ENCODE data around the gene PYGL. TPM values are rescaled to one million over a fixed set of nuclear protein-coding genes. Genes with fewer than 3 reads are reported as not detected.

Gene PYGL
- total and polyA plus RNA-seq, 2 experiments from 2014 or later: 57.6 to 93.8 TPM

DNA sequence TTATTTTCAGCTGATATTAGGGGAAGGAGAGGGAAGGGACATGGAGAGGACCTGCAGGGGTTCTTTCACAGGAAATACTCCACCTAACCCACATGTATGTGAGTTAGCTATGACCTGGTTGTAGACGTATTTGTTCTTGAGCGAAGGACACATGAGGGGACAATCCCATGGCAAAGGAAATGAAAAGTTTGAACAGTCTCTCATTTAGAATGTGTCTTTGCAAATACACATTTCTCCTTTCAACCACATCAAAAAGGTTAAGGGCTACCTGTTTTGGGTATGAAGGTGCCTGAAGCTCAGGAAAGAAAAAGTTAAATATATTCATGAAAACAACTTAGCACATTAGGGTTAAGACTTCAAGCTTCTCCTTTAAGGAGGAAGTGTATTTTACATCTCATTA, 7.4 kb downstream of the PYGL start (continued):
- TF ChIP-seq EZH2phosphoT487 (IDR thresholded peaks at IDR 0.05; ENCODE audit: unreplicated experiment) (no peak), ZNF331 (CRISPR knock-in tag; IDR thresholded peaks at IDR 0.05; ENCODE audit: low read depth) (no peak), JUNB (IDR thresholded peaks at IDR 0.05; ENCODE audit: unreplicated experiment) (no peak)

DNA sequence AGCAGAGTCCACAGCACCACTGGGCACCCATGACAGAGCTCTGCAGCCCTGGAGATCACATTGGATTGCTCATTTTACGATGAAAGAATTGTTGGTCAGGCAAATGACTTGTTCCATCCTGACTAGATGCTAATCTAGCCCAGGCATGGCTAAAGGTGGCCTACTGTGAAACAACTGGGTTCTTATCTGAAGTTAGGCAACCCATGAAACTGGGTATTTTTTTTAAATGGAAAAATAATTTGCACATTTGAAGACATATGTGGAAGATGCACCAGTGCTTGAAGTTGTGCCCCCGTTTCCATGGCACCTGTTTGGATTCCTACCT, 8.3 kb downstream of the PYGL start:
- peaks cover 12% of the 10 kb centered on the region for H3K36me3 Mint-ChIP-seq (ENCODE audit: low read depth)
- no peak for ATAC-seq

More for the DNA sequence above, 8.3 kb downstream of the PYGL start:
- Histone ChIP-seq H3K9me2 (ENCODE audit: insufficient read depth) (no peaks in the 10 kb centered on the region), H3K36me3 (ENCODE audit: insufficient read depth) (peaks cover 21% of the 10 kb centered on the region), H3K4me2 (no peak overlapping the region), H3K27ac (ENCODE audit: low read depth) (no peak overlapping the region), H2AFZ (no peak overlapping the region), H3K79me2 (replicated peaks; ENCODE audit: insufficient read depth) (peaks cover 4% of the 10 kb centered on the region; the same call in 1 of the 2 replicates), H3F3A (replicated peaks; ENCODE audit: low read depth) (no peaks in the 10 kb centered on the region; the same call in 1 of the 2 replicates), H4K20me1 (replicated peaks; ENCODE audit: insufficient read depth) (peaks cover 5% of the 10 kb centered on the region), H3K4me3 (no peak overlapping the region), H3K27me3 (ENCODE audit: insufficient read depth) (no peaks in the 10 kb centered on the region), H3K4me1 (ENCODE audit: insufficient read depth) (no peaks in the 10 kb centered on the region)
- H3K27ac Mint-ChIP-seq: no peak overlapping the region
- H3K4me3 Mint-ChIP-seq: no peak overlapping the region
- DNase-seq (ENCODE audit: low spot score): no peak
- H3K27me3 Mint-ChIP-seq (ENCODE audit: insufficient read depth, low read depth, poor library complexity): no peaks in the 10 kb centered on the region
- TF ChIP-seq, protein P1, sequence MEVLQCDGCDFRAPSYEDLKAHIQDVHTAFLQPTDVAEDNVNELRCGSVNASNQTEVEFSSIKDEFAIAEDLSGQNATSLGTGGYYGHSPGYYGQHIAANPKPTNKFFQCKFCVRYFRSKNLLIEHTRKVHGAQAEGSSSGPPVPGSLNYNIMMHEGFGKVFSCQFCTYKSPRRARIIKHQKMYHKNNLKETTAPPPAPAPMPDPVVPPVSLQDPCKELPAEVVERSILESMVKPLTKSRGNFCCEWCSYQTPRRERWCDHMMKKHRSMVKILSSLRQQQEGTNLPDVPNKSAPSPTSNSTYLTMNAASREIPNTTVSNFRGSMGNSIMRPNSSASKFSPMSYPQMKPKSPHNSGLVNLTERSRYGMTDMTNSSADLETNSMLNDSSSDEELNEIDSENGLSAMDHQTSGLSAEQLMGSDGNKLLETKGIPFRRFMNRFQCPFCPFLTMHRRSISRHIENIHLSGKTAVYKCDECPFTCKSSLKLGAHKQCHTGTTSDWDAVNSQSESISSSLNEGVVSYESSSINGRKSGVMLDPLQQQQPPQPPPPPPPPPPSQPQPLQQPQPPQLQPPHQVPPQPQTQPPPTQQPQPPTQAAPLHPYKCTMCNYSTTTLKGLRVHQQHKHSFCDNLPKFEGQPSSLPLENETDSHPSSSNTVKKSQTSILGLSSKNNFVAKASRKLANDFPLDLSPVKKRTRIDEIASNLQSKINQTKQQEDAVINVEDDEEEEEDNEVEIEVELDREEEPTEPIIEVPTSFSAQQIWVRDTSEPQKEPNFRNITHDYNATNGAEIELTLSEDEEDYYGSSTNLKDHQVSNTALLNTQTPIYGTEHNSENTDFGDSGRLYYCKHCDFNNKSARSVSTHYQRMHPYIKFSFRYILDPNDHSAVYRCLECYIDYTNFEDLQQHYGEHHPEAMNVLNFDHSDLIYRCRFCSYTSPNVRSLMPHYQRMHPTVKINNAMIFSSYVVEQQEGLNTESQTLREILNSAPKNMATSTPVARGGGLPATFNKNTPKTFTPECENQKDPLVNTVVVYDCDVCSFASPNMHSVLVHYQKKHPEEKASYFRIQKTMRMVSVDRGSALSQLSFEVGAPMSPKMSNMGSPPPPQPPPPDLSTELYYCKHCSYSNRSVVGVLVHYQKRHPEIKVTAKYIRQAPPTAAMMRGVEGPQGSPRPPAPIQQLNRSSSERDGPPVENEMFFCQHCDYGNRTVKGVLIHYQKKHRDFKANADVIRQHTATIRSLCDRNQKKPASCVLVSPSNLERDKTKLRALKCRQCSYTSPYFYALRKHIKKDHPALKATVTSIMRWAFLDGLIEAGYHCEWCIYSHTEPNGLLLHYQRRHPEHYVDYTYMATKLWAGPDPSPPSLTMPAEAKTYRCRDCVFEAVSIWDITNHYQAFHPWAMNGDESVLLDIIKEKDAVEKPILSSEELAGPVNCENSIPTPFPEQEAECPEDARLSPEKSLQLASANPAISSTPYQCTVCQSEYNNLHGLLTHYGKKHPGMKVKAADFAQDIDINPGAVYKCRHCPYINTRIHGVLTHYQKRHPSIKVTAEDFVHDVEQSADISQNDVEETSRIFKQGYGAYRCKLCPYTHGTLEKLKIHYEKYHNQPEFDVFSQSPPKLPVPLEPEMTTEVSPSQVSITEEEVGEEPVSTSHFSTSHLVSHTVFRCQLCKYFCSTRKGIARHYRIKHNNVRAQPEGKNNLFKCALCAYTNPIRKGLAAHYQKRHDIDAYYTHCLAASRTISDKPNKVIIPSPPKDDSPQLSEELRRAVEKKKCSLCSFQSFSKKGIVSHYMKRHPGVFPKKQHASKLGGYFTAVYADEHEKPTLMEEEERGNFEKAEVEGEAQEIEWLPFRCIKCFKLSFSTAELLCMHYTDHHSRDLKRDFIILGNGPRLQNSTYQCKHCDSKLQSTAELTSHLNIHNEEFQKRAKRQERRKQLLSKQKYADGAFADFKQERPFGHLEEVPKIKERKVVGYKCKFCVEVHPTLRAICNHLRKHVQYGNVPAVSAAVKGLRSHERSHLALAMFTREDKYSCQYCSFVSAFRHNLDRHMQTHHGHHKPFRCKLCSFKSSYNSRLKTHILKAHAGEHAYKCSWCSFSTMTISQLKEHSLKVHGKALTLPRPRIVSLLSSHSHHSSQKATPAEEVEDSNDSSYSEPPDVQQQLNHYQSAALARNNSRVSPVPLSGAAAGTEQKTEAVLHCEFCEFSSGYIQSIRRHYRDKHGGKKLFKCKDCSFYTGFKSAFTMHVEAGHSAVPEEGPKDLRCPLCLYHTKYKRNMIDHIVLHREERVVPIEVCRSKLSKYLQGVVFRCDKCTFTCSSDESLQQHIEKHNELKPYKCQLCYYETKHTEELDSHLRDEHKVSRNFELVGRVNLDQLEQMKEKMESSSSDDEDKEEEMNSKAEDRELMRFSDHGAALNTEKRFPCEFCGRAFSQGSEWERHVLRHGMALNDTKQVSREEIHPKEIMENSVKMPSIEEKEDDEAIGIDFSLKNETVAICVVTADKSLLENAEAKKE (CRISPR knock-in tag; IDR thresholded peaks at IDR 0.05): no peak
- no peak for TF ChIP-seq EZH2 (IDR thresholded peaks at IDR 0.05; ENCODE audit: low read depth, unreplicated experiment)
- TF ChIP-seq POLR2AphosphoS5 (IDR thresholded peaks at IDR 0.05; ENCODE audit: low read depth): no peak
- TF ChIP-seq JUNB (IDR thresholded peaks at IDR 0.05; ENCODE audit: unreplicated experiment): no peak
- TF ChIP-seq CREB1 (CRISPR knock-in tag; IDR thresholded peaks at IDR 0.05; ENCODE audit: low read depth): no peak
- TF ChIP-seq ZNF331 (CRISPR knock-in tag; IDR thresholded peaks at IDR 0.05; ENCODE audit: low read depth): no peak
- no peak for TF ChIP-seq NANOG (IDR thresholded peaks at IDR 0.05; ENCODE audit: borderline replicate concordance)
- no peak for TF ChIP-seq REST (IDR thresholded peaks at IDR 0.05; ENCODE audit: unreplicated experiment)
- no peak for TF ChIP-seq ZNF114 (CRISPR knock-in tag; IDR thresholded peaks at IDR 0.05)
- TF ChIP-seq EZH2phosphoT487 (IDR thresholded peaks at IDR 0.05; ENCODE audit: unreplicated experiment): no peak
- TF ChIP-seq ETS1 (IDR thresholded peaks at IDR 0.05): no peak
- no peak for TF ChIP-seq STAT1 (IDR thresholded peaks at IDR 0.05; ENCODE audit: unreplicated experiment)
- TF ChIP-seq, protein P2, sequence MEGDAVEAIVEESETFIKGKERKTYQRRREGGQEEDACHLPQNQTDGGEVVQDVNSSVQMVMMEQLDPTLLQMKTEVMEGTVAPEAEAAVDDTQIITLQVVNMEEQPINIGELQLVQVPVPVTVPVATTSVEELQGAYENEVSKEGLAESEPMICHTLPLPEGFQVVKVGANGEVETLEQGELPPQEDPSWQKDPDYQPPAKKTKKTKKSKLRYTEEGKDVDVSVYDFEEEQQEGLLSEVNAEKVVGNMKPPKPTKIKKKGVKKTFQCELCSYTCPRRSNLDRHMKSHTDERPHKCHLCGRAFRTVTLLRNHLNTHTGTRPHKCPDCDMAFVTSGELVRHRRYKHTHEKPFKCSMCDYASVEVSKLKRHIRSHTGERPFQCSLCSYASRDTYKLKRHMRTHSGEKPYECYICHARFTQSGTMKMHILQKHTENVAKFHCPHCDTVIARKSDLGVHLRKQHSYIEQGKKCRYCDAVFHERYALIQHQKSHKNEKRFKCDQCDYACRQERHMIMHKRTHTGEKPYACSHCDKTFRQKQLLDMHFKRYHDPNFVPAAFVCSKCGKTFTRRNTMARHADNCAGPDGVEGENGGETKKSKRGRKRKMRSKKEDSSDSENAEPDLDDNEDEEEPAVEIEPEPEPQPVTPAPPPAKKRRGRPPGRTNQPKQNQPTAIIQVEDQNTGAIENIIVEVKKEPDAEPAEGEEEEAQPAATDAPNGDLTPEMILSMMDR (conservative IDR thresholded peaks at IDR 0.05; ENCODE audit: low read depth in 2 of 2): no peak
- H3K9me3 Mint-ChIP-seq: no peaks in the 10 kb centered on the region
- H3K4me1 Mint-ChIP-seq: peaks cover 4% of the 10 kb centered on the region; the same call in 2 of the 3 replicates

Data from GM23338 (cell line).